Gastrocnemius medialis (tissue), 4 donors: ENCODE results near the gene APBB2. TPM values are rescaled to one million over a fixed set of nuclear protein-coding genes. Genes with fewer than 3 reads are reported as not detected.
A peak's percentile ranks its signal among the peaks of the same experiment; 100 is the strongest.

ENCODE experiments used
- ATAC-seq, 2 donors: fragments of 150-250 bp; one replicate each; pipeline ENCODE4 v1.9.1; 2016
- DNase-seq, 2 donors: peaks; one replicate each; pipeline ENCODE4 v3.0.0-alpha.2; 2019
- H3K27ac ChIP-seq, 4 donors: fragments of 200-600 bp; sonication (generic); 1 replicate in 1 of 4; 2 replicates in 3 of 4; pipeline ENCODE4 v1.5.1; 2016 to 2018; ENCODE audit warnings: mild to moderate bottlenecking in 2 of 4, moderate library complexity in 1 of 4
- H3K27me3 ChIP-seq, 3 donors: fragments of 200-600 bp; sonication (generic) in 2 of 3; 1 replicate in 1 of 3; 2 replicates in 2 of 3; pipeline versions ENCODE4 v1.5.1 to v1.6.0; 2016 to 2019; ENCODE audit warnings: mild to moderate bottlenecking in 1 of 3, moderate library complexity in 1 of 3
- H3K36me3 ChIP-seq, 2 donors: fragments of 200-600 bp; sonication (generic) in 1 of 2; one replicate each; pipeline ENCODE4 v1.5.1; 2017 to 2018
- H3K4me1 ChIP-seq, 2 donors: fragments of 200-600 bp; sonication (generic) in 1 of 2; one replicate each; pipeline ENCODE4 v1.5.1; 2016 to 2017; ENCODE audit warnings: mild to moderate bottlenecking in 2 of 2
- H3K4me3 ChIP-seq, 4 donors: fragments of 200-600 bp; sonication (generic) in 3 of 4; 1 replicate in 1 of 4; 2 replicates in 3 of 4; pipeline ENCODE4 v1.5.1; 2016 to 2019; ENCODE audit warnings: mild to moderate bottlenecking in 2 of 4
- H3K9me3 ChIP-seq, 3 donors: fragments of 200-600 bp; sonication (generic) in 2 of 3; 1 replicate in 1 of 3; 2 replicates in 2 of 3; pipeline ENCODE4 v1.5.1; 2016 to 2019
- POLR2A ChIP-seq, 2 donors: fragments of 450-650 bp; IDR thresholded peaks; one replicate each; pipeline ENCODE4 v1.6.1; 2017; ENCODE audit warnings: antibody characterized with exemption in 2 of 2, mild to moderate bottlenecking in 2 of 2, moderate library complexity in 2 of 2
- in situ Hi-C, 4 donors: fragments of 200-750 bp; cut with MboI; loops; one replicate each; pipeline versions ENCODE4 v1.15.0 to v1.8.0; 2017; ENCODE audit warnings: low sequenced_read_pairs in 4 of 4
- intact Hi-C: fragments of 100-400 bp; cut with DNase I; formaldehyde crosslinking; loops from one replicate; pipeline ENCODE4 v1.15.1; 2023; ENCODE audit warnings: low total_unique reads
- total RNA-seq, 4 donors: library from RNA; depleted of rRNA; stranded (reverse); fragments of >200 nt; gene quantifications; one replicate each; pipeline versions ENCODE4 v1.1.0 to v1.2.3, GENCODE V29; 2016
- TF ChIP-seq, protein P1 (sequence below), 5 experiments: fragments of 450-650 bp in 3 of 5; fragments of 200-600 bp in 2 of 5; sonication (generic) in 2 of 5; IDR thresholded peaks in 4 of 5; conservative IDR thresholded peaks in 1 of 5; 1 replicate in 4 of 5; 2 replicates in 1 of 5; pipeline ENCODE4 v1.5.1; 2016 to 2019; ENCODE audit warnings: antibody characterized with exemption in 5 of 5, mild to moderate bottlenecking in 3 of 5, moderate library complexity in 3 of 5

The APBB2 gene
- total RNA-seq, 4 donors from 2014 or later = 14.3 to 20.5 (median 14.5) TPM

DNA sequence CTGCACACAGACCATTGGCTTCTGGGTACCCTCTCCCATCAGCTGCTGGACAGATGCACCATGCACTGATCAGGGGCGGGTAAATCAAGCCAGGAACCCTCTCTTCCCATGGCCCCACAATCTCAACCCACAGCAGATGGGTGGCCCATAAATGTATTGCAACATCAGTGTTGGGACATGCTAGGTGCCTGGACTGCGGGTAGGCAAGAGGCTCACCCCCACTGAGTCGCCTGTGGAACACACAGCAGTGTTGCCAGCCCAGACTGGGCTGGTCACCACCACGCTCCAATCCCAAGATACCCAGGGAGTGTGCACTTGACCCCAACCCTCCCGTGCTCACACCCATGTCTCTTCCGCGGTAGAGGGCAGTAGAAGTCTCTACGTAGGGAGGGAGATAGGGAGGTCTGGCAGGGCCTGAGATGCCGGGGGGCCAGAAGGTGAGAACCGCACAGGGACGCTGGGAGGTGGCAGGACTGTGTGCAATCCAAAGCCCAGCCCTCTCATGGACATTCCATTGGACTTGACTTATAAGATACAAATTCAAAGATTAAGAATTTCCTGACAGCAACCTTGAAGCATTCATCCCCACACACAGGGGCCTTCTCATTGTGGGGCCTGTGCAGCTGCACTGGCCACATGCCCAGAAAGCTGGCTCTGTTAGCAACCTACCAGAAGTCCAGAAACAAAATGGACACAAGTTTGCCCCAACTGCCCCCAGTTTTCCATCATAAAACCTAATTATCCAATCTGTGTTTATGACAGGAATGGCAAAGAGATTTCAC is 280.9 kb downstream of the APBB2 start:
- in situ Hi-C loops = no loop called here

DNA sequence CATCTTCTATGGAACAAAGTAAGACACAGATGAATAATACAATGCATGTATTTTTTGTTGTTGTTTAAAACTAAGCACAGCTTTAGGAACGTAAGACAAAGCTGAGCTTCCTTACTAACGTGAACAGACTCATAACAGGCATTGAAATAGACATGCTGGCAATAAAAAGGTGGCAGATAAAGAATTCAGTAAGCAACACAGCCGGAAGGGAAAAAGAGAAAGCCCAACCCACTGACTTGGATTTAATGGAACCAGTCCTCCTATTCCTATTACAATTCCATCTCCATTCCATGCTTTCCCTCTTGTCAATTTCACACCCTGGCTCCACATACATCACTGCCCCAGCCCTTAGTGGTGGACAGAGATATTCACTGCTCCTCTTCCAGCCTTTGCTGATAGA is 282.5 kb downstream of the APBB2 start:
- in situ Hi-C loops (no loop called here), intact Hi-C loops (no loop called here)
- H3K27me3 ChIP-seq = no peaks in the 10 kb centered on the region
- no peaks in the 10 kb centered on the region for H3K36me3 ChIP-seq
- ATAC-seq (no peak), DNase-seq (no peak)
- no peak overlapping the region for H3K27ac ChIP-seq
- peaks cover 3 to 4% of the 10 kb centered on the region in 2 donors for H3K4me1 ChIP-seq
- TF ChIP-seq POLR2A (IDR thresholded peaks at IDR 0.05) = no peak
- TF ChIP-seq, protein P1, sequence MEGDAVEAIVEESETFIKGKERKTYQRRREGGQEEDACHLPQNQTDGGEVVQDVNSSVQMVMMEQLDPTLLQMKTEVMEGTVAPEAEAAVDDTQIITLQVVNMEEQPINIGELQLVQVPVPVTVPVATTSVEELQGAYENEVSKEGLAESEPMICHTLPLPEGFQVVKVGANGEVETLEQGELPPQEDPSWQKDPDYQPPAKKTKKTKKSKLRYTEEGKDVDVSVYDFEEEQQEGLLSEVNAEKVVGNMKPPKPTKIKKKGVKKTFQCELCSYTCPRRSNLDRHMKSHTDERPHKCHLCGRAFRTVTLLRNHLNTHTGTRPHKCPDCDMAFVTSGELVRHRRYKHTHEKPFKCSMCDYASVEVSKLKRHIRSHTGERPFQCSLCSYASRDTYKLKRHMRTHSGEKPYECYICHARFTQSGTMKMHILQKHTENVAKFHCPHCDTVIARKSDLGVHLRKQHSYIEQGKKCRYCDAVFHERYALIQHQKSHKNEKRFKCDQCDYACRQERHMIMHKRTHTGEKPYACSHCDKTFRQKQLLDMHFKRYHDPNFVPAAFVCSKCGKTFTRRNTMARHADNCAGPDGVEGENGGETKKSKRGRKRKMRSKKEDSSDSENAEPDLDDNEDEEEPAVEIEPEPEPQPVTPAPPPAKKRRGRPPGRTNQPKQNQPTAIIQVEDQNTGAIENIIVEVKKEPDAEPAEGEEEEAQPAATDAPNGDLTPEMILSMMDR (IDR thresholded peaks at IDR 0.05 in 4 of 5, conservative IDR thresholded peaks at IDR 0.05 in 1 of 5) = no peak
- H3K9me3 ChIP-seq = no peaks in the 10 kb centered on the region
- no peak overlapping the region for H3K4me3 ChIP-seq

More for the DNA sequence above, 280.9 kb downstream of the APBB2 start:
- peaks cover 0 to 7% of the 10 kb centered on the region in 2 donors for H3K4me1 ChIP-seq
- ATAC-seq (peak; percentile 33 to 39), DNase-seq (no peak)
- no peaks in the 10 kb centered on the region for H3K36me3 ChIP-seq
- no peak overlapping the region for H3K4me3 ChIP-seq
- intact Hi-C loops = no loop called here
- H3K27ac ChIP-seq = no peak overlapping the region
- no peaks in the 10 kb centered on the region for H3K9me3 ChIP-seq
- H3K27me3 ChIP-seq = no peaks in the 10 kb centered on the region
- no peak for TF ChIP-seq POLR2A (IDR thresholded peaks at IDR 0.05)
- TF ChIP-seq, protein P1 (IDR thresholded peaks at IDR 0.05 in 4 of 5, conservative IDR thresholded peaks at IDR 0.05 in 1 of 5) = no peak

GRCh38 chr4:40931238-40931637 is 283.1 kb downstream of the APBB2 start:
- DNase-seq (no peak), ATAC-seq (no peak)
- Histone ChIP-seq H3K4me3 (no peak overlapping the region), H3K36me3 (no peaks in the 10 kb centered on the region), H3K9me3 (no peaks in the 10 kb centered on the region), H3K4me1 (peaks cover 3 to 4% of the 10 kb centered on the region in 2 donors), H3K27me3 (no peaks in the 10 kb centered on the region), H3K27ac (no peak overlapping the region)
- in situ Hi-C loops = no loop called here
- no peak for TF ChIP-seq POLR2A (IDR thresholded peaks at IDR 0.05)
- TF ChIP-seq, protein P1 (IDR thresholded peaks at IDR 0.05 in 4 of 5, conservative IDR thresholded peaks at IDR 0.05 in 1 of 5) = no peak
- intact Hi-C loops = no loop called here

DNA sequence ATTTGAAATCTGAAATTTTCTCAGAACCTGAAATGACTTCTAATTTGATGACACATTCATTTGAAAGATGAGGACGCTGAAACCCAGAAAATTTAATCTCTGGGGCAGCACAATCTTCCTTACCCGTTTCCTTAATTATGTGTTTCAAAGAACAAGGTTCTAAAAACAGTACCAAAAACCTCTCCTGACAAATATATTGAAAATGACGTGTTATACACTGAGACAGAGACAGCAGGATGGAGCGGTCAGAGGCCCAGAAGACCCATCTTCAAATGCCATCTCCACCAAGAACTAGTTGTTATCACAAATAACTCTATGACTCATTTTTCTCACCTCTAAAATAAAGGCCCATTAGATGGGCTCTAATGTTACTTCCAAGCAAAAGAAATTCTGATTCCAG is 287.3 kb downstream of the APBB2 start:
- H3K9me3 ChIP-seq = no peaks in the 10 kb centered on the region
- TF ChIP-seq, protein P1 (IDR thresholded peaks at IDR 0.05 in 4 of 5, conservative IDR thresholded peaks at IDR 0.05 in 1 of 5) = no peak
- no peak for TF ChIP-seq POLR2A (IDR thresholded peaks at IDR 0.05)
- no peak for DNase-seq
- no peak overlapping the region for H3K4me3 ChIP-seq
- H3K27me3 ChIP-seq = no peaks in the 10 kb centered on the region
- peaks cover 3 to 9% of the 10 kb centered on the region in 2 donors for H3K4me1 ChIP-seq
- H3K36me3 ChIP-seq = no peaks in the 10 kb centered on the region
- intact Hi-C loops = loop anchor here (1.0 to 5.0 kb wide), 2 partner anchors 50 to 287 kb away; partner anchors contain the start of gene APBB2
- in situ Hi-C loops = loop anchor here in 3 of 4 donors (5.0 kb wide), 1 partner anchor 290 kb away; no protein-coding TSS in a partner anchor
- H3K27ac ChIP-seq = no peak overlapping the region
- peak; percentile 30 to 35 for ATAC-seq
